Mucosa of descending colon (tissue), 3 donors: Measurements from ENCODE around the gene C6orf136. TPM values are rescaled to one million over a fixed set of nuclear protein-coding genes. Genes with fewer than 3 reads are reported as not detected.
A peak's percentile ranks its signal among the peaks of the same experiment; 100 is the strongest.
"Not testable (repeated sequence)": the region's sequence is repeated elsewhere in the genome, so short reads cannot be mapped to it uniquely, and the experiment has no call there.

ENCODE experiments used
- ATAC-seq: fragments of 200-7000 bp; cut with Tn5 transposase; one replicate; pipeline ENCODE4 v1.9.1; 2020; ENCODE audit warnings: mild to moderate bottlenecking, moderate library complexity
- DNase-seq, 3 donors: peaks; one replicate each; pipeline ENCODE4 v3.0.0-alpha.2; 2020
- H3K36me3 ChIP-seq: fragments of 200-600 bp; one replicate; pipeline ENCODE4 v1.8.0; 2021; ENCODE audit warnings: low read depth, mild to moderate bottlenecking
- H3K4me1 ChIP-seq: fragments of 200-600 bp; one replicate; pipeline ENCODE4 v1.8.0; 2021; ENCODE audit warnings: low read depth, mild to moderate bottlenecking
- H3K4me3 ChIP-seq: fragments of 200-600 bp; one replicate; pipeline ENCODE4 v1.8.0; 2021; ENCODE audit warnings: mild to moderate bottlenecking
- H3K9me3 ChIP-seq: fragments of 200-600 bp; one replicate; pipeline ENCODE4 v1.8.0; 2021; ENCODE audit warnings: mild to moderate bottlenecking
- CTCF ChIP-seq: fragments of 200-600 bp; IDR thresholded peaks from one replicate; pipeline ENCODE4 v1.8.0; 2022; ENCODE audit warnings: antibody characterized with exemption, mild to moderate bottlenecking
- intact Hi-C, 2 donors: fragments of 100-400 bp; cut with DNase I in 1 of 2; cut with micrococcal nuclease in 1 of 2; formaldehyde crosslinking; loops; one replicate each; pipeline versions ENCODE4 v1.11.0 to v1.11.1; 2022; cut with DNase I, micrococcal nuclease
- long read RNA-seq, 2 donors: library from polyadenylated mRNA; unstranded; transcript quantifications; one replicate each; pipeline ENCODE4 v2.0.0, GENCODE V29; 2019 to 2021
- total RNA-seq, 3 donors: library from RNA; stranded (reverse); fragmentation: NEBNext Ultra II Directional in 2 of 3; extraction: Animal tissue kit (Norgen Biotek cat#: 25700) in 2 of 3; gene quantifications; one replicate each; pipeline versions ENCODE4 v1.2.1 to v1.2.4, GENCODE V29; 2021 to 2023
- donor health status: DM: no; HTN: no; CAD: no; lungs with moderate emphysema.
- donor health status: DM: no; HTN: no; CAD: no.
- donor health status: DM: no; HTN: yes; CAD: no.

C6orf136 gene
- total RNA-seq = 10 to 100 TPM; 46.5 to 88.8 (median 61.8) TPM
- long read RNA-seq, donor 1, transcript C6orf136-203 (6 exons, 1,402 nt) = major isoform, 14 of 35 reads
- long read RNA-seq, donor 1, partial matches to known transcripts = 10 of 35 reads
- long read RNA-seq, donor 1, other reads (novel, unspliced or antisense) = 8 of 35 reads
- long read RNA-seq, donor 2, transcript C6orf136-203 (6 exons, 1,402 nt) = major isoform, 11 of 32 reads
- long read RNA-seq, donor 2, partial matches to known transcripts = 16 of 32 reads
- long read RNA-seq, donor 2, other reads (novel, unspliced or antisense) = 2 of 32 reads

GRCh38 chr6:30646450-30647241, at the start of gene C6orf136:
TSS of gene C6orf136 (plus strand) at chr6:30647133. CDS start at chr6:30647232, 99 bp downstream.
- DNase-seq (peak; percentile 95 to 97 (median 95)), ATAC-seq (peak; percentile 88)
- no peak for TF ChIP-seq CTCF
- intact Hi-C loops = no loop called here
- H3K4me1 ChIP-seq = peaks cover 13% of the 10 kb centered on the region
- H3K4me3 ChIP-seq = peak within 1 kb of the TSS; percentile 94
- H3K9me3 ChIP-seq = no peaks in the 10 kb centered on the region
- no peaks in the 10 kb centered on the region for H3K36me3 ChIP-seq

GRCh38 chr6:30597315-30598144, 49.4 kb upstream of the C6orf136 start:
- not testable (repeated sequence) for H3K9me3 ChIP-seq, H3K4me3 ChIP-seq, H3K4me1 ChIP-seq, H3K36me3 ChIP-seq
- ATAC-seq (peak; percentile 88), DNase-seq (peak in 2 of 3 donors; percentile 69 to 96)
- TF ChIP-seq CTCF = peak; percentile 42
- intact Hi-C loops = loop anchor here in 1 of 2 donors (5.0 kb wide), 1 partner anchor 115 kb away; no protein-coding TSS in a partner anchor

- Histone ChIP-seq H3K9me3 (no peaks in the 10 kb centered on the region), H3K4me1 (no peaks in the 10 kb centered on the region), H3K4me3 (no peak overlapping the region), H3K36me3 (peaks cover 21% of the 10 kb centered on the region)
- no peak for ATAC-seq
- intact Hi-C loops = loop anchor here in 1 of 2 donors (5.0 kb wide), 1 partner anchor 117 kb away; no protein-coding TSS in a partner anchor
- no peak for TF ChIP-seq CTCF
- DNase-seq = no peak
These were observed 47.9 kb upstream of the C6orf136 start for GRCh38 chr6:30598912-30599624.

- Histone ChIP-seq H3K9me3 (no peaks in the 10 kb centered on the region), H3K4me3 (no peak overlapping the region), H3K36me3 (peaks cover 28% of the 10 kb centered on the region), H3K4me1 (no peaks in the 10 kb centered on the region)
- TF ChIP-seq CTCF = no peak
- no peak for DNase-seq
- intact Hi-C loops = loop anchor here in 1 of 2 donors (5.0 to 10.0 kb wide), 2 partner anchors 55 to 117 kb away; no protein-coding TSS in a partner anchor
- no peak for ATAC-seq
These were observed 47.2 kb upstream of the C6orf136 start for GRCh38 chr6:30599625-30600324.
